Left lung (tissue), 10 donors: ENCODE results near the gene ZBTB40. TPM values are rescaled to one million over a fixed set of nuclear protein-coding genes. Genes with fewer than 3 reads are reported as not detected.

Source experiments
- ATAC-seq: fragments of 200-7000 bp; cut with Tn5 transposase; one replicate; pipeline ENCODE4 v1.9.1; 2020; ENCODE audit warnings: moderate library complexity
- DNase-seq, 4 donors: peaks; one replicate each; pipeline ENCODE4 v3.0.0-alpha.2; 2013 to 2020
- H3K27ac ChIP-seq, 2 donors: fragments of 200-600 bp; sonication (generic) in 1 of 2; one replicate each; pipeline versions ENCODE4 v1.5.0 to v1.8.0; 2020 to 2021
- H3K27me3 ChIP-seq, 2 donors: fragments of 200-600 bp; sonication (generic) in 1 of 2; one replicate each; pipeline versions ENCODE4 v1.5.0 to v1.8.0; 2020 to 2021
- H3K36me3 ChIP-seq, 2 donors: fragments of 200-600 bp; sonication (generic) in 1 of 2; one replicate each; pipeline versions ENCODE4 v1.5.0 to v1.8.0; 2020 to 2021
- H3K4me1 ChIP-seq, 2 donors: fragments of 200-600 bp; one replicate each; pipeline ENCODE4 v1.8.0; 2021
- H3K4me3 ChIP-seq, 2 donors: fragments of 200-600 bp; sonication (generic) in 1 of 2; one replicate each; pipeline versions ENCODE4 v1.5.0 to v1.8.0; 2020 to 2021; ENCODE audit warnings: mild to moderate bottlenecking in 1 of 2
- H3K9me3 ChIP-seq, 2 donors: fragments of 200-600 bp; sonication (generic) in 1 of 2; one replicate each; pipeline versions ENCODE4 v1.5.0 to v1.8.0; 2020 to 2021
- CTCF ChIP-seq, 2 donors: fragments of 200-600 bp; sonication (generic) in 1 of 2; IDR thresholded peaks; one replicate each; pipeline versions ENCODE4 v1.5.0 to v1.8.0; 2021; ENCODE audit warnings: antibody characterized with exemption in 2 of 2
- intact Hi-C, 2 donors: fragments of 100-400 bp; cut with DNase I; formaldehyde crosslinking; loops; one replicate each; pipeline versions ENCODE4 v1.11.2 to v1.14.2; 2022
- polyA plus RNA-seq, 6 donors: library from polyadenylated mRNA; unstranded; fragments of 120-200 nt; gene quantifications; one replicate each; pipeline ENCODE4 v1.2.1, GENCODE V29; 2013; ENCODE audit not compliant: insufficient read length in 6 of 6
- total RNA-seq, 2 donors: library from RNA; stranded (reverse); fragmentation: NEBNext Ultra II Directional; extraction: Animal tissue kit (Norgen Biotek cat#: 25700); gene quantifications; one replicate each; pipeline ENCODE4 v1.2.1, GENCODE V29; 2021
- donor health status: DM: no; HTN: yes; CAD: no.
- donor health status: DM: no; HTN: no; CAD: no.

ZBTB40 gene
- total and polyA plus RNA-seq, 8 donors: 16.0 to 24.8 (median 21.0) TPM

DNA sequence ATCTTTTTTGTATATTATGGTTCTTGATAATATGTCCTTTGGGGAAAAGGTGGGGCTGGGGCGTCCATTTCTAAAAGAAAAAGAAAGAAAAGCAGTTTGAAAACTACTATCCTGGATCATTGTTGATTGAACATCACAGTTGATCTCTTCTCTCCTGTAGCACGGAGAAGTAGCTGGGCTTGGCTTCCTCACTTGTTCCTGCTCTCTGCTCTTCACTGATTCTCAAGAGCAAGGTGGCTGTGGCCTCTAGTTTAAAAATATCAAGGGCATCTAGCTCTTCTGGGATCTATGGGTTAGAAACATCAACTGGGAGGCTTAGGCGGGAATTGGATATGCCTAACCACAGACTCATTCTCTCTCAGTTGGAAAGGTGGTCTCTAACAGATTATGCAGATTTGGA is 73.6 kb downstream of the ZBTB40 start:
- no peak for TF ChIP-seq CTCF (IDR thresholded peaks at IDR 0.05)
- H3K27ac ChIP-seq: no peak overlapping the region
- no peak for DNase-seq
- peaks cover 0 to 94% of the 10 kb centered on the region in 2 donors for H3K36me3 ChIP-seq
- no peaks in the 10 kb centered on the region for H3K9me3 ChIP-seq
- no peak for ATAC-seq
- intact Hi-C loops: no loop called here
- H3K4me1 ChIP-seq: no peaks in the 10 kb centered on the region
- H3K4me3 ChIP-seq: no peak overlapping the region
- no peaks in the 10 kb centered on the region for H3K27me3 ChIP-seq

DNA sequence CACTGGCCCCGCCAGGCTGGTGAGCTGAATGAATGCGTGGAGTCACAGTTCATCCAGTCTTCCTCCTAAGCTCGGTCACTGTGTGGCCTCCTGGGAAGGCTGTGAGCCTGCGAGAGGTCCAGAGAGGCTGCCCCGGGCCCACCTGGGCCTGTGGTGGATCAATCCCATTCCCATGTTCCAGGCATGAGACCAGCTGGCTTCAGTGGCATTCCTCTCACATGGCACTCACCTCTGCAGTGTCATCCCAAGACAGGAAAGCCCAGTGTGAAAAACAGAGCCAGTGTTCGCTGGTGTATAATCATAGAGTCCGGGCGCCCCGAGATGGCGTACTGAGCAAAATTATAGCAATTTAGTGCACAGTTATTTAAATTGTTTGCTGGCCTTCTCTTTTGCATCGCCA is 74.0 kb downstream of the ZBTB40 start:
- DNase-seq (no peak), ATAC-seq (no peak)
- no peak overlapping the region for H3K4me3 ChIP-seq
- peaks cover 0 to under 1% of the 10 kb centered on the region in 2 donors for H3K4me1 ChIP-seq
- intact Hi-C loops: no loop called here
- H3K27me3 ChIP-seq: no peaks in the 10 kb centered on the region
- no peak for TF ChIP-seq CTCF (IDR thresholded peaks at IDR 0.05)
- peaks cover 0 to 92% of the 10 kb centered on the region in 2 donors for H3K36me3 ChIP-seq
- H3K27ac ChIP-seq: no peak overlapping the region
- H3K9me3 ChIP-seq: no peaks in the 10 kb centered on the region

- H3K9me3 ChIP-seq: no peaks in the 10 kb centered on the region
- no peaks in the 10 kb centered on the region for H3K27me3 ChIP-seq
- H3K4me1 ChIP-seq: peaks cover 0 to 5% of the 10 kb centered on the region in 2 donors
- TF ChIP-seq CTCF (IDR thresholded peaks at IDR 0.05): no peak
- ATAC-seq: no peak
- peaks cover 0 to 88% of the 10 kb centered on the region in 2 donors for H3K36me3 ChIP-seq
- DNase-seq: no peak
- intact Hi-C loops: no loop called here
- no peak overlapping the region for H3K4me3 ChIP-seq
- H3K27ac ChIP-seq: no peak overlapping the region
Observed at GRCh38 chr1:22526098-22526497, 74.4 kb downstream of the ZBTB40 start.

GRCh38 chr1:22526677-22527076 is 75.0 kb downstream of the ZBTB40 start:
- H3K4me3 ChIP-seq: no peak overlapping the region
- DNase-seq (no peak), ATAC-seq (no peak)
- no peak overlapping the region for H3K27ac ChIP-seq
- H3K9me3 ChIP-seq: no peaks in the 10 kb centered on the region
- intact Hi-C loops: no loop called here
- H3K4me1 ChIP-seq: peaks cover 0 to 6% of the 10 kb centered on the region in 2 donors
- no peaks in the 10 kb centered on the region for H3K27me3 ChIP-seq
- H3K36me3 ChIP-seq: peaks cover 0 to 82% of the 10 kb centered on the region in 2 donors
- no peak for TF ChIP-seq CTCF (IDR thresholded peaks at IDR 0.05)

DNA sequence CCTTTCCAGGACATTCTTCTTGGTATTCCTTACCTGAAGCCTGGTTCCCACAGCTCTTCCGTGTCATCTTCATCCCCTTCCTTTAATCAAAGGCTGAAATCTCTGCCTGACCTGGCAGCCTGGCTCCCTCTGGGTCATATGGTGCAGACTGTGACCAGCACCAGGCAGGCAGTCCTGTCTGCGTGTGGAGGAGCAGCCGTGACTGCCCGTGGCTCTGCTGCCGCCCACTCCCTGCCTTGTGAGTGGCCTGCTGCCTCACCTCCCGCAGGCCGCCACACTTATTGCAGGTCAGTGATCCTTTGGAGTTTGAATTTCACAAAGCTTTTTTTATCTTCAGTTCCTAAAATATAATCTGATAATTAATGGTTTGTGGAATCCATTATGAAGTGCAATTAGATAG is 75.5 kb downstream of the ZBTB40 start:
- peaks cover 0 to 6% of the 10 kb centered on the region in 2 donors for H3K4me1 ChIP-seq
- H3K36me3 ChIP-seq: peaks cover 0 to 78% of the 10 kb centered on the region in 2 donors
- no peak for TF ChIP-seq CTCF (IDR thresholded peaks at IDR 0.05)
- H3K4me3 ChIP-seq: no peak overlapping the region
- ATAC-seq: no peak
- no peaks in the 10 kb centered on the region for H3K9me3 ChIP-seq
- H3K27ac ChIP-seq: no peak overlapping the region
- intact Hi-C loops: no loop called here
- DNase-seq: no peak
- H3K27me3 ChIP-seq: no peaks in the 10 kb centered on the region
